ENCODE measurements around the gene PIP5K1B.

Gene PIP5K1B

DNA sequence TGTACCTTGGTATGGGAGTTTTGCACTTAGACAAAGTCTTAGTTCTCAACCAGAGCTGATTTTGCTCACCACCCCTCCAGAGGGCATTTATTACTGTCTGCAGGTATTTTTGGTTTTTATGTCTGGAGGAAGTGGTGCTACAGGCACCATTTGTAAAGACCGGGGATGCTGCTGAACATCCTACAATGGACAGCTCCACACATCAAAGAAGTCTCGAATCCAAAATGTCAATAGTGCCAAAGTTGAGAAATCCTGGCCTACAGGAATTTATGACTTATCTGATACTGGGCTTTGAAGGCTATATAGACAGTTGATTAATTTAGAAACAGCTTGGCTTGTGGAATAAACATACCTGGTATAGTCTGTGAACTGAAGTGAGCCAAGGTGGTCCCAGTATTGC is 137.5 kb downstream of the PIP5K1B start:
- TF ChIP-seq ESRRG (CRISPR knock-in tag; IDR thresholded peaks at IDR 0.05), result no peak
- no peak for TF ChIP-seq ARNTL (CRISPR knock-in tag; IDR thresholded peaks at IDR 0.05; ENCODE audit: borderline replicate concordance, low read depth)
- no peak for TF ChIP-seq ZFP30 (CRISPR knock-in tag; IDR thresholded peaks at IDR 0.05)
- TF ChIP-seq ZNF565 (CRISPR knock-in tag; conservative IDR thresholded peaks at IDR 0.05; ENCODE audit: low read depth), result no peak
- no peak for TF ChIP-seq GLIS3 (CRISPR knock-in tag; IDR thresholded peaks at IDR 0.05)
- no peak for TF ChIP-seq ZC3H10 (CRISPR knock-in tag; IDR thresholded peaks at IDR 0.05)
- TF ChIP-seq, protein P1, sequence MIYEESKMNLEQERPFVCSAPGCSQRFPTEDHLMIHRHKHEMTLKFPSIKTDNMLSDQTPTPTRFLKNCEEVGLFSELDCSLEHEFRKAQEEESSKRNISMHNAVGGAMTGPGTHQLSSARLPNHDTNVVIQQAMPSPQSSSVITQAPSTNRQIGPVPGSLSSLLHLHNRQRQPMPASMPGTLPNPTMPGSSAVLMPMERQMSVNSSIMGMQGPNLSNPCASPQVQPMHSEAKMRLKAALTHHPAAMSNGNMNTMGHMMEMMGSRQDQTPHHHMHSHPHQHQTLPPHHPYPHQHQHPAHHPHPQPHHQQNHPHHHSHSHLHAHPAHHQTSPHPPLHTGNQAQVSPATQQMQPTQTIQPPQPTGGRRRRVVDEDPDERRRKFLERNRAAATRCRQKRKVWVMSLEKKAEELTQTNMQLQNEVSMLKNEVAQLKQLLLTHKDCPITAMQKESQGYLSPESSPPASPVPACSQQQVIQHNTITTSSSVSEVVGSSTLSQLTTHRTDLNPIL (CRISPR knock-in tag; IDR thresholded peaks at IDR 0.05; ENCODE audit: low read depth), result no peak
- no peak for TF ChIP-seq ZFP3 (CRISPR knock-in tag; IDR thresholded peaks at IDR 0.05)
- no peak for TF ChIP-seq PPARA (CRISPR knock-in tag; IDR thresholded peaks at IDR 0.05; ENCODE audit: borderline replicate concordance)
- no peak for TF ChIP-seq ZNF8 (CRISPR knock-in tag; IDR thresholded peaks at IDR 0.05)
- TF ChIP-seq, protein P2, sequence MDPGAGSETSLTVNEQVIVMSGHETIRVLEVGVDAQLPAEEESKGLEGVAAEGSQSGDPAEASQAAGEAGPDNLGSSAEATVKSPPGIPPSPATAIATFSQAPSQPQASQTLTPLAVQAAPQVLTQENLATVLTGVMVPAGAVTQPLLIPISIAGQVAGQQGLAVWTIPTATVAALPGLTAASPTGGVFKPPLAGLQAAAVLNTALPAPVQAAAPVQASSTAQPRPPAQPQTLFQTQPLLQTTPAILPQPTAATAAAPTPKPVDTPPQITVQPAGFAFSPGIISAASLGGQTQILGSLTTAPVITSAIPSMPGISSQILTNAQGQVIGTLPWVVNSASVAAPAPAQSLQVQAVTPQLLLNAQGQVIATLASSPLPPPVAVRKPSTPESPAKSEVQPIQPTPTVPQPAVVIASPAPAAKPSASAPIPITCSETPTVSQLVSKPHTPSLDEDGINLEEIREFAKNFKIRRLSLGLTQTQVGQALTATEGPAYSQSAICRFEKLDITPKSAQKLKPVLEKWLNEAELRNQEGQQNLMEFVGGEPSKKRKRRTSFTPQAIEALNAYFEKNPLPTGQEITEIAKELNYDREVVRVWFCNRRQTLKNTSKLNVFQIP (CRISPR knock-in tag; IDR thresholded peaks at IDR 0.05; ENCODE audit: borderline replicate concordance, low read depth), result no peak
- no peak for TF ChIP-seq TCF4 (CRISPR knock-in tag; IDR thresholded peaks at IDR 0.05; ENCODE audit: borderline replicate concordance)
- TF ChIP-seq OSR1 (CRISPR knock-in tag; IDR thresholded peaks at IDR 0.05), result no peak
- no peak for TF ChIP-seq ISL1 (CRISPR knock-in tag; IDR thresholded peaks at IDR 0.05)
- TF ChIP-seq, protein P3, sequence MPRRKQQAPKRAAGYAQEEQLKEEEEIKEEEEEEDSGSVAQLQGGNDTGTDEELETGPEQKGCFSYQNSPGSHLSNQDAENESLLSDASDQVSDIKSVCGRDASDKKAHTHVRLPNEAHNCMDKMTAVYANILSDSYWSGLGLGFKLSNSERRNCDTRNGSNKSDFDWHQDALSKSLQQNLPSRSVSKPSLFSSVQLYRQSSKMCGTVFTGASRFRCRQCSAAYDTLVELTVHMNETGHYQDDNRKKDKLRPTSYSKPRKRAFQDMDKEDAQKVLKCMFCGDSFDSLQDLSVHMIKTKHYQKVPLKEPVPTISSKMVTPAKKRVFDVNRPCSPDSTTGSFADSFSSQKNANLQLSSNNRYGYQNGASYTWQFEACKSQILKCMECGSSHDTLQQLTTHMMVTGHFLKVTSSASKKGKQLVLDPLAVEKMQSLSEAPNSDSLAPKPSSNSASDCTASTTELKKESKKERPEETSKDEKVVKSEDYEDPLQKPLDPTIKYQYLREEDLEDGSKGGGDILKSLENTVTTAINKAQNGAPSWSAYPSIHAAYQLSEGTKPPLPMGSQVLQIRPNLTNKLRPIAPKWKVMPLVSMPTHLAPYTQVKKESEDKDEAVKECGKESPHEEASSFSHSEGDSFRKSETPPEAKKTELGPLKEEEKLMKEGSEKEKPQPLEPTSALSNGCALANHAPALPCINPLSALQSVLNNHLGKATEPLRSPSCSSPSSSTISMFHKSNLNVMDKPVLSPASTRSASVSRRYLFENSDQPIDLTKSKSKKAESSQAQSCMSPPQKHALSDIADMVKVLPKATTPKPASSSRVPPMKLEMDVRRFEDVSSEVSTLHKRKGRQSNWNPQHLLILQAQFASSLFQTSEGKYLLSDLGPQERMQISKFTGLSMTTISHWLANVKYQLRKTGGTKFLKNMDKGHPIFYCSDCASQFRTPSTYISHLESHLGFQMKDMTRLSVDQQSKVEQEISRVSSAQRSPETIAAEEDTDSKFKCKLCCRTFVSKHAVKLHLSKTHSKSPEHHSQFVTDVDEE (CRISPR knock-in tag; IDR thresholded peaks at IDR 0.05), result no peak
- TF ChIP-seq, protein P4, sequence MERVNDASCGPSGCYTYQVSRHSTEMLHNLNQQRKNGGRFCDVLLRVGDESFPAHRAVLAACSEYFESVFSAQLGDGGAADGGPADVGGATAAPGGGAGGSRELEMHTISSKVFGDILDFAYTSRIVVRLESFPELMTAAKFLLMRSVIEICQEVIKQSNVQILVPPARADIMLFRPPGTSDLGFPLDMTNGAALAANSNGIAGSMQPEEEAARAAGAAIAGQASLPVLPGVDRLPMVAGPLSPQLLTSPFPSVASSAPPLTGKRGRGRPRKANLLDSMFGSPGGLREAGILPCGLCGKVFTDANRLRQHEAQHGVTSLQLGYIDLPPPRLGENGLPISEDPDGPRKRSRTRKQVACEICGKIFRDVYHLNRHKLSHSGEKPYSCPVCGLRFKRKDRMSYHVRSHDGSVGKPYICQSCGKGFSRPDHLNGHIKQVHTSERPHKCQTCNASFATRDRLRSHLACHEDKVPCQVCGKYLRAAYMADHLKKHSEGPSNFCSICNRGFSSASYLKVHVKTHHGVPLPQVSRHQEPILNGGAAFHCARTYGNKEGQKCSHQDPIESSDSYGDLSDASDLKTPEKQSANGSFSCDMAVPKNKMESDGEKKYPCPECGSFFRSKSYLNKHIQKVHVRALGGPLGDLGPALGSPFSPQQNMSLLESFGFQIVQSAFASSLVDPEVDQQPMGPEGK (CRISPR knock-in tag; IDR thresholded peaks at IDR 0.05; ENCODE audit: borderline replicate concordance), result no peak
- TF ChIP-seq, protein P5, sequence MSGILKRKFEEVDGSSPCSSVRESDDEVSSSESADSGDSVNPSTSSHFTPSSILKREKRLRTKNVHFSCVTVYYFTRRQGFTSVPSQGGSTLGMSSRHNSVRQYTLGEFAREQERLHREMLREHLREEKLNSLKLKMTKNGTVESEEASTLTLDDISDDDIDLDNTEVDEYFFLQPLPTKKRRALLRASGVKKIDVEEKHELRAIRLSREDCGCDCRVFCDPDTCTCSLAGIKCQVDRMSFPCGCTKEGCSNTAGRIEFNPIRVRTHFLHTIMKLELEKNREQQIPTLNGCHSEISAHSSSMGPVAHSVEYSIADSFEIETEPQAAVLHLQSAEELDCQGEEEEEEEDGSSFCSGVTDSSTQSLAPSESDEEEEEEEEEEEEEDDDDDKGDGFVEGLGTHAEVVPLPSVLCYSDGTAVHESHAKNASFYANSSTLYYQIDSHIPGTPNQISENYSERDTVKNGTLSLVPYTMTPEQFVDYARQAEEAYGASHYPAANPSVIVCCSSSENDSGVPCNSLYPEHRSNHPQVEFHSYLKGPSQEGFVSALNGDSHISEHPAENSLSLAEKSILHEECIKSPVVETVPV (CRISPR knock-in tag; IDR thresholded peaks at IDR 0.05), result no peak
- TF ChIP-seq CSDC2 (CRISPR knock-in tag; IDR thresholded peaks at IDR 0.05), result no peak
- TF ChIP-seq RARB (CRISPR knock-in tag; IDR thresholded peaks at IDR 0.05), result no peak
- no peak for TF ChIP-seq TOX (CRISPR knock-in tag; IDR thresholded peaks at IDR 0.05; ENCODE audit: borderline replicate concordance)
- no peak for ATAC-seq

DNA sequence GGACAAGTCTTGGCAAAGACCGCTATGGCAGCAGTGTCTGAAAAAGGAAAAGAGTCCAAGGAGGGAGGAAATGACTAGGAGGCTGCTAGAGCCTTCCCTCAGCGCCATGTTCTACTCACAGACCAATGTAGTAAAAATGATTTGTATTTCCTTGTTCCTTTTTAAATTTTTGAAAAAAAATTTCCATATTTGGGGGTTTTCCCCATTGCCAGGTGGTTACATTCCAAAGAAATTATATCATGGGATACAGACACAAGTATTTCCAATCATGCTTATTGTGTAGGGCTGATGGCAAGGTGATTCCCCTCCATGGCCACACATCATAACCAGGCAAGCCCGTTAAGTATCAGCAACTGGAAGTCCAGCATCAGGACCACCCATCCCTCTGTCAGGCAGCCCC is 138.2 kb downstream of the PIP5K1B start:
- ATAC-seq, result no peak
- TF ChIP-seq, protein P1 (CRISPR knock-in tag; IDR thresholded peaks at IDR 0.05; ENCODE audit: low read depth), result no peak
- TF ChIP-seq ESRRG (CRISPR knock-in tag; IDR thresholded peaks at IDR 0.05), result no peak
- TF ChIP-seq ZNF565 (CRISPR knock-in tag; conservative IDR thresholded peaks at IDR 0.05; ENCODE audit: low read depth), result no peak
- no peak for TF ChIP-seq RARB (CRISPR knock-in tag; IDR thresholded peaks at IDR 0.05)
- TF ChIP-seq ZNF8 (CRISPR knock-in tag; IDR thresholded peaks at IDR 0.05), result no peak
- TF ChIP-seq PPARA (CRISPR knock-in tag; IDR thresholded peaks at IDR 0.05; ENCODE audit: borderline replicate concordance), result no peak

Measured in SK-N-SH treated with all-trans-retinoic acid at 6 μM for 48 hours (cell line).